GM12891 (cell line): Measurements from ENCODE around the gene PPP2R5E.

ENCODE experiments used
- POLR2A ChIP-seq: IDR thresholded peaks from 2 replicates; pipeline ENCODE4 v1.6.1; 2011; ENCODE audit warnings: low read depth, low read length, control low read depth
- POLR2AphosphoS5 ChIP-seq: IDR thresholded peaks from 2 replicates; pipeline ENCODE4 v1.6.1; 2011; ENCODE audit warnings: low read depth, low read length, control low read depth
- SPI1 ChIP-seq: IDR thresholded peaks from 2 replicates; pipeline ENCODE4 v1.6.1; 2011; ENCODE audit warnings: low read depth, low read length, control low read depth
- TAF1 ChIP-seq: IDR thresholded peaks from 2 replicates; pipeline ENCODE4 v1.6.1; 2011; ENCODE audit warnings: low read depth, low read length, control low read depth

- no peak for TF ChIP-seq POLR2A
- no peak for TF ChIP-seq POLR2AphosphoS5
- no peak for TF ChIP-seq SPI1
- no peak for TF ChIP-seq TAF1
These were observed 164.7 kb downstream of the PPP2R5E start for GRCh38 chr14:63378444-63378843.
